Cardiac fibroblast (primary cell): Measurements from ENCODE around the gene SAXO1.

Source experiments
- DNase-seq, 2 donors: peaks; one replicate each; pipeline versions ENCODE4 v3.0.0 to v3.0.0-alpha.2; 2010; ENCODE audit warnings: low read depth in 2 of 2
- H3K4me3 ChIP-seq, 2 donors: replicated peaks in 1 of 2; 1 replicate in 1 of 2; 2 replicates in 1 of 2; pipeline ENCODE4 v1.5.1; 2011; ENCODE audit warnings: low read depth in 2 of 2, low read length in 2 of 2, mild to moderate bottlenecking in 2 of 2, moderate library complexity in 1 of 2
- TF ChIP-seq, protein P1 (sequence below): IDR thresholded peaks from one replicate; pipeline ENCODE4 v1.5.1; 2011; ENCODE audit warnings: low read depth, mild to moderate bottlenecking, low read length, inconsistent platforms

Gene SAXO1

DNA sequence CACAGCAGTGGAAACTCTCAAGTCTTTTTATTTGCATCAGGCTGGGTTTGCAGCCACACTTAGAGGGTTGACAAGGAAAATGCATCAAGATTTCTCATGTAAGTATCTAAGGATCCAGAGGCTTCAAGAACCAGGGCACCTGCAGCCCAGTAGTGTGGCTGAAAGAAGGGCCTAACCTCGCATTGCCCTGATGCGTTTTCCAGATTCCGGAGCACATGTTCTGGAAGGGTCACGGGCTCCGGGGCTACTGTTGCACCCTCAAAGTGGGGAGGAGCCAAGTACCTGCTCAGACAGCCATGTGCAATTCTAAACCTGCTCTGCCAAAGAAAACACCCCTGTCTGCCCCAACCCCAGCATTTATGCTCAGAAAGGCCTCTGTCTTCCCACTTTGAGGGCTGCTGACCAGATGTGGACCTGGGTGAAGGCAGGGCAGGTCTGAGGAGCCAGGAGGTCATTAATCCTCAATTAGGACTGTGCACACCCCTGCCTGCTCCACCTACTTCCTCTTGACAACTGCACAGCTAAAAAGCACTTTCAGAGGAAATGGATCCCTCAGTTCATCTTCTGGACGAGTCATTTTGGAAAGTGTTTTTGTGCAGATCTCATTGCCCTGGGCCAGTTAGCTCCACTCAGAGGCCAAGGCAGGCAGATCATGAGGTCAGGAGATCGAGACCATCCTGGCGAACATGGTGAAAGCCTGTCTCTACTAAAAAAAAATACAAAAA, 110.7 kb downstream of the SAXO1 start:
- no peak for DNase-seq
- H3K4me3 ChIP-seq: no peak overlapping the region
- TF ChIP-seq, protein P1, sequence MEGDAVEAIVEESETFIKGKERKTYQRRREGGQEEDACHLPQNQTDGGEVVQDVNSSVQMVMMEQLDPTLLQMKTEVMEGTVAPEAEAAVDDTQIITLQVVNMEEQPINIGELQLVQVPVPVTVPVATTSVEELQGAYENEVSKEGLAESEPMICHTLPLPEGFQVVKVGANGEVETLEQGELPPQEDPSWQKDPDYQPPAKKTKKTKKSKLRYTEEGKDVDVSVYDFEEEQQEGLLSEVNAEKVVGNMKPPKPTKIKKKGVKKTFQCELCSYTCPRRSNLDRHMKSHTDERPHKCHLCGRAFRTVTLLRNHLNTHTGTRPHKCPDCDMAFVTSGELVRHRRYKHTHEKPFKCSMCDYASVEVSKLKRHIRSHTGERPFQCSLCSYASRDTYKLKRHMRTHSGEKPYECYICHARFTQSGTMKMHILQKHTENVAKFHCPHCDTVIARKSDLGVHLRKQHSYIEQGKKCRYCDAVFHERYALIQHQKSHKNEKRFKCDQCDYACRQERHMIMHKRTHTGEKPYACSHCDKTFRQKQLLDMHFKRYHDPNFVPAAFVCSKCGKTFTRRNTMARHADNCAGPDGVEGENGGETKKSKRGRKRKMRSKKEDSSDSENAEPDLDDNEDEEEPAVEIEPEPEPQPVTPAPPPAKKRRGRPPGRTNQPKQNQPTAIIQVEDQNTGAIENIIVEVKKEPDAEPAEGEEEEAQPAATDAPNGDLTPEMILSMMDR: no peak

DNA sequence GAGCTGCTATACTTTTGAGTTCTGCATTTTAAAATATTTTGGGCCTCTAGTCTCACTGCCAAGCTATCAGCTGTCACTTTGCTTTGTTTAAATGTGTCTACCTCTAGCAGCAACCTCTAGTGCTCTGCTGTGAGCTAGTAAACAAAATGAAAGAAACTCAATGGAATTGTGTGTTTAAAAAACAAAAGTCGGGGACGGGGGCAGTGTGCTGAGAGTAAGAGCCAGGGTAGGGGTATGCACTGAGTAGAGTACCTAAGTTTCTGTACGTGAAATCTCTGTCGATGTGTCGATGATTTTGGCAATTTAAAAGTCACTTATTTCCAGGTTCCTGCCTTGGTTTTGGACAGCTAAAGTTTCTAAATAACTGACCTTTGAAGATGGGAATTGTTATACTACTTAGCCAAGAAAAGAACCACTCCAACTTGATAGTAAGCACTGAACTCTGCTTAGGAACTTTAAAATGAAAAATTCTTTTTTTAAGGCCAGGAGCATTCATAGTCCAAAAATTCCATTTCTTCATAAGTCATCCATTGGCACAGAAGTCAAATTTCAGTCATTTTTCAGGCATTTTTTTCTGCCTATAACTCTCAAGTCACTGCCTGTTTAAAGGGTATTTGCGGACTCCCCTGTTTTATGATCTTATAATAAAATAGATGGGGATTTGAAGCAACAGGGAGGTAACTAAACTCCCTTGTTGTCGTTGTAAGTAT, 111.5 kb downstream of the SAXO1 start:
- TF ChIP-seq, protein P1: no peak
- DNase-seq: peak; percentile 15 to 22

DNA sequence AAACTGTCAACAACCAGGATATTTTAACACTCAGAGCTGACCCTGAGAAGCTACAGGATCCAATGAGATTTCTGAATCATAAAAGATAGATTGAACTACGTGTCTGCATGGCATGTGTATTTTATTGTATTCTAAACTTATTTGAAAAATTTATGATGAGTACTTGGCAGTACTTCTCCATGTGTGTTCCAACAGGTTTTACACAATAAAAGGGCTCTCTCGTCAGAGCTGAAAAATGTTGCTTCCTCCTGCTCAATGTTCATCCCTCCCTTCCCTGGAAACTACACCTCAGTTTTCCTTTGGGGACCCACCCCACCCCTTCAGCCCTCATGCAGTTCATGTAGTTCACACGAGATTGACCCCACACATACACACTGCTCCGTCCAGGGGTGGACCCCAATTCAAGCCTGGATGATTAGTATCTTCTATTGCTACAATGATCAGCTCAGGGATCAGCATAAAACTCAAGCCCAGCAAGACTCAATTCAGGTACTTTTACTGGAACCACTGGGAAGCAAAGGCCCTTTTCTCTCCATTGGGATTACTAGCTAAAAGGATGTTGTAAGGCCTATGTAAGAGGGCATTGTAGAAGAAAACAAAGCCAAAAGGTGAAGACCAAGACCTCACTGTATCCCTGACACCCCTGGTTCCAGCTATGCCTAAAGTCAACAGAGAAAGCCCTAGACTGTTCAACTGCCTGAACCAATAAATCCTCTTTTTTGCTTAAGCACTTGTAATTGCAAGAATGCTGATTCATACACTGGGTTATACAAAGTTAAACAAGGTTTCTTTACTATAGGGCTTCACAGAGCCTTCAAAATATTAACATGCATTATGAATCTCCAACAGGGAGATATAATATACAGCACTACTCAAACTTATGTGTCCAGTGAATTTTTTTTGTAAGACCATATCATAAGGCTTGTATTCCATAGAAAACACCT, 112.6 kb downstream of the SAXO1 start:
- H3K4me3 ChIP-seq: no peak overlapping the region
- DNase-seq: no peak
- TF ChIP-seq, protein P1: no peak

More for the DNA sequence above, 111.5 kb downstream of the SAXO1 start:
- no peak overlapping the region for H3K4me3 ChIP-seq

DNA sequence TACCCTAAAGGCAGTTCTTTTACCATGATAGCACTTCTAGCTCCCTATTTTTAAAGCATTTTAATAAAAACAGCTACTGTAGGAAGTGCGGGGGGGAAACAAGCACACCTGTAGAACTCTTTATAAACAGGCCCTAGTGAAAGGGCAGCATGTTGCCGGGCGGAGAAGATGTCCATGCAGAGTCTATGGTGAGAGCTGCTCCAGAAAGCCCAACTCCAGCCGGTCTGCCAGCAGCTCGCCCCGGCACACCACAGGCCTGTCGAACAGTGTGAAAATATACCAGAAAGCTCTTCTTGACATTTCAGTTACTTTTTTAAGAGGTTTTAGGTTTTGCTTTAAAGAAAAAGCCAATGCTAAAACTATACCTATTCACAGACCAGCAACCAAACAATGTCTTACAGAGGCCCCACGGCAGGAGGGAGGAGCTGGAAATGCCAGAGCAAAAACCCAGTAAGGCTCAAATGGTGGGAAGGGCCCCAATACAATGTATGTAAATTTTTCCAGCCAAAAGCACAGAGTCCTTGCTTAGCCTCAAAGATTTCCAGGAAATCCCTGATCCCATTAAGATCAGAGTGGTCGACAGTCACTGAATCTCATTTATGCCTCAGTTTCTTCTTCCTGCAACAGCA, 121.2 kb downstream of the SAXO1 start:
- DNase-seq: no peak
- no peak overlapping the region for H3K4me3 ChIP-seq
- TF ChIP-seq, protein P1: no peak

DNA sequence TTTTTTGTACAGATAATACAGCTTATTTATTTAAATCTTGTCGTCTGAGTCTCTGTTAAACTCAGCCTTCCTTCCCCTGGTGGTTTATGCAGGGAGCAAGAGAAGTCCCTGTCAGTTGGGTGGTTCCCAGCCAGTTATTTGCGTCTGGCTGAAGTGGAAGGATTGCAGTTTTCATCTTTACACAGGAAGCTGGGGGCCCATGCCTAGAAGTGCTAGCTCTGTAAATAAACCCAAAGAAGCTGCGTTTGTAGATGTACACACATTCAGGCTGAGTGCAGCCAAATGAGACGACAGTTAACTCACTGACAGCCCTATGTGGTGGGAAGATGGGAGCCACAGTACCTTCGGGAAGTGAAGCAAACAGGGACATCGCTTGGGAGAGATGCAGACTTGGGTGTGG, 122.1 kb downstream of the SAXO1 start:
- TF ChIP-seq, protein P1: no peak
- no peak overlapping the region for H3K4me3 ChIP-seq
- DNase-seq: no peak

DNA sequence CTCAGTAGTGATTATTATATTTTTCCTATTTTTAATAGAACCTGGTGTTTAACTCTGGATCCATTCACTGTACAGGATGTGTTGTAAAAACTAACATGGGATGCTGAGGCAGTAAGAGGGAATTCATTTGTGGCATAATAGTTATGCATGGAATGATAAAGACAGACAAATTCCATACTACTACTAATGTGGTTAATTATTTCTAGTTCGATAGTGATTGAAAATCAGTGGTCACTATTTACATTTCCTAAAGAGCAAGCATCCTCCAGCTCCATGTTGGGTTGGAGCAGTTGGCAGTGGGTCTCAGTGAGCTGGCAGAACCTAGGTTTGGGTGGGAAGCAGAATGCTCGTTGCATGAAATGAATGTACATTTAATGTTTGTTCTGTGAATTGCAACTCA, 122.6 kb downstream of the SAXO1 start:
- no peak overlapping the region for H3K4me3 ChIP-seq
- TF ChIP-seq, protein P1: no peak
- no peak for DNase-seq
